ENCODE results near the gene SLC12A8. TPM values are rescaled to one million over a fixed set of nuclear protein-coding genes. Genes with fewer than 3 reads are reported as not detected.

SLC12A8 gene
- polyA plus RNA-seq, 1 of the 3 experiments (the other 2 are of a cell fraction): 7.5 TPM

- no peaks in the 10 kb centered on the region for H4K20me1 ChIP-seq (ENCODE audit: insufficient read depth)
- peak overlapping the region; percentile 2; the same call in 1 of the 2 replicates for H3K4me2 ChIP-seq
- H3K9me2 ChIP-seq: no peaks in the 10 kb centered on the region
- DNase-seq: no peak
- ChIA-PET CTCF (interaction anchor here (0.8 kb wide), 1 partner anchor 190 kb away, joined by 4 read pairs; no protein-coding TSS in a partner anchor), POLR2A (no interaction called here)
- H3K9ac ChIP-seq: no peak overlapping the region; the same call in 1 of the 2 replicates
- H3K4me1 ChIP-seq (ENCODE audit: control insufficient read depth in 1 of 2, insufficient read depth in 2 of 2, low read depth in 1 of 2, low read length in 1 of 2): peaks cover 0 to 6% of the 10 kb centered on the region in 2 experiments; a peak in 2 of 4 replicates
- no peaks in the 10 kb centered on the region for H3K9me3 ChIP-seq
- H3K27ac ChIP-seq (ENCODE audit: low read depth in 2 of 2, low read length in 1 of 2): peak overlapping the region in 1 of 2 experiments; percentile 71; a peak in 3 of 4 replicates
- peak; percentile 29; the same call in 1 of the 2 replicates for TF ChIP-seq JUND (IDR thresholded peaks at IDR 0.05)
- no peak for TF ChIP-seq GABPA (IDR thresholded peaks at IDR 0.05; ENCODE audit: low read depth)
- TF ChIP-seq TCF12 (IDR thresholded peaks at IDR 0.05): peak; percentile 29; the same call in 1 of the 2 replicates
- peak; percentile 42; the same call in 1 of the 2 replicates for TF ChIP-seq FOSL2 (IDR thresholded peaks at IDR 0.05; ENCODE audit: borderline replicate concordance, low read depth)
- no peak overlapping the region for H2AFZ ChIP-seq (ENCODE audit: low read depth)
- no peak overlapping the region for H3K4me3 ChIP-seq (ENCODE audit: low read depth in 2 of 2, low read length in 1 of 2)
- peaks cover 39 to 46% of the 10 kb centered on the region in 2 experiments for H3K36me3 ChIP-seq (replicated peaks in 1 of 2; ENCODE audit: control insufficient read depth in 1 of 2, insufficient read depth in 2 of 2, low read length in 1 of 2)
- H3K27me3 ChIP-seq (ENCODE audit: insufficient read depth): no peaks in the 10 kb centered on the region
- peaks cover 25% of the 10 kb centered on the region for H3F3A ChIP-seq (replicated peaks; ENCODE audit: insufficient read depth)
- peaks cover 18% of the 10 kb centered on the region; the same call in 1 of the 2 replicates for H3K79me2 ChIP-seq (ENCODE audit: insufficient read depth)
- 41% methylated on average over 3 of the region's 3 CpGs for WGBS (ENCODE audit: low lambda C conversion rate)
These were observed 19.3 kb upstream of the SLC12A8 start for GRCh38 chr3:125231895-125232294.

DNA sequence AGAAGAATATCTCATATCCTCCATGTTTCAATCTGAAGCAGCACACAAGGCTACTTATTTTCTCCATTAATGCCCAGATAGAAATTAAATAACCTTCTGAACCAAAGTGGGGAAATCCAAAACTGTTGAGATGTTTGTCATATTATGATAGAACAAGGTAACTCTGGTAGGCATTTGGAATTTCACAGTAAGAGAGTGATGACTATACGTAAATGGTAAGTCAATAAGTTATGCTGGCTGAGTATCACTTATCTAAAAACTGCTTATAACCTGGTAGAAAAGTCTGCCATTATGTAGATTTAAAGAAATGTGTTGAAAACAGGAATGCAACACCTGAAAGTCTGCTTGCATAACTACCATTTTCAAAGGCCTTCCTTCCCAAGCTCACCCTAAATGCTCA, 17.2 kb upstream of the SLC12A8 start:
- Histone ChIP-seq H3K79me2 (ENCODE audit: insufficient read depth) (peaks cover 18% of the 10 kb centered on the region; the same call in 1 of the 2 replicates), H3K36me3 (replicated peaks in 1 of 2; ENCODE audit: control insufficient read depth in 1 of 2, insufficient read depth in 2 of 2, low read length in 1 of 2) (peaks cover 45 to 49% of the 10 kb centered on the region in 2 experiments), H3F3A (replicated peaks; ENCODE audit: insufficient read depth) (peaks cover 25% of the 10 kb centered on the region), H3K9me2 (no peaks in the 10 kb centered on the region), H3K9ac (no peak overlapping the region), H3K9me3 (no peaks in the 10 kb centered on the region), H3K4me3 (ENCODE audit: low read depth in 2 of 2, low read length in 1 of 2) (no peak overlapping the region), H3K27ac (ENCODE audit: low read depth in 2 of 2, low read length in 1 of 2) (no peak overlapping the region), H4K20me1 (ENCODE audit: insufficient read depth) (no peaks in the 10 kb centered on the region), H3K27me3 (ENCODE audit: insufficient read depth) (no peaks in the 10 kb centered on the region), H3K4me1 (ENCODE audit: control insufficient read depth in 1 of 2, insufficient read depth in 2 of 2, low read depth in 1 of 2, low read length in 1 of 2) (peaks cover 0 to 6% of the 10 kb centered on the region in 2 experiments; a peak in 2 of 4 replicates), H3K4me2 (no peak overlapping the region), H2AFZ (ENCODE audit: low read depth) (no peak overlapping the region)
- WGBS (ENCODE audit: low lambda C conversion rate): 100% methylated on average over 1 of the region's 1 CpG
- ChIA-PET CTCF (no interaction called here), POLR2A (no interaction called here)
- DNase-seq: no peak
- TF ChIP-seq, protein P1, sequence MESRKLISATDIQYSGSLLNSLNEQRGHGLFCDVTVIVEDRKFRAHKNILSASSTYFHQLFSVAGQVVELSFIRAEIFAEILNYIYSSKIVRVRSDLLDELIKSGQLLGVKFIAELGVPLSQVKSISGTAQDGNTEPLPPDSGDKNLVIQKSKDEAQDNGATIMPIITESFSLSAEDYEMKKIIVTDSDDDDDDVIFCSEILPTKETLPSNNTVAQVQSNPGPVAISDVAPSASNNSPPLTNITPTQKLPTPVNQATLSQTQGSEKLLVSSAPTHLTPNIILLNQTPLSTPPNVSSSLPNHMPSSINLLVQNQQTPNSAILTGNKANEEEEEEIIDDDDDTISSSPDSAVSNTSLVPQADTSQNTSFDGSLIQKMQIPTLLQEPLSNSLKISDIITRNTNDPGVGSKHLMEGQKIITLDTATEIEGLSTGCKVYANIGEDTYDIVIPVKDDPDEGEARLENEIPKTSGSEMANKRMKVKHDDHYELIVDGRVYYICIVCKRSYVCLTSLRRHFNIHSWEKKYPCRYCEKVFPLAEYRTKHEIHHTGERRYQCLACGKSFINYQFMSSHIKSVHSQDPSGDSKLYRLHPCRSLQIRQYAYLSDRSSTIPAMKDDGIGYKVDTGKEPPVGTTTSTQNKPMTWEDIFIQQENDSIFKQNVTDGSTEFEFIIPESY (IDR thresholded peaks at IDR 0.05; ENCODE audit: borderline replicate concordance, low read depth): no peak
- no peak for TF ChIP-seq MXI1 (IDR thresholded peaks at IDR 0.05; ENCODE audit: low read depth, low read length)
- no peak for TF ChIP-seq GABPA (IDR thresholded peaks at IDR 0.05; ENCODE audit: low read depth)
- TF ChIP-seq RFX5 (IDR thresholded peaks at IDR 0.05; ENCODE audit: low read length): no peak
- no peak for TF ChIP-seq FOSL2 (IDR thresholded peaks at IDR 0.05; ENCODE audit: borderline replicate concordance, low read depth)
- no peak for TF ChIP-seq SMC3 (IDR thresholded peaks at IDR 0.05; ENCODE audit: low read depth, low read length)
- TF ChIP-seq, protein P2, sequence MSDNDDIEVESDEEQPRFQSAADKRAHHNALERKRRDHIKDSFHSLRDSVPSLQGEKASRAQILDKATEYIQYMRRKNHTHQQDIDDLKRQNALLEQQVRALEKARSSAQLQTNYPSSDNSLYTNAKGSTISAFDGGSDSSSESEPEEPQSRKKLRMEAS (IDR thresholded peaks at IDR 0.05; ENCODE audit: low read depth): no peak
- no peak for TF ChIP-seq SIN3A (IDR thresholded peaks at IDR 0.05; ENCODE audit: borderline replicate concordance, low read depth, low read length)
- TF ChIP-seq, protein P3, sequence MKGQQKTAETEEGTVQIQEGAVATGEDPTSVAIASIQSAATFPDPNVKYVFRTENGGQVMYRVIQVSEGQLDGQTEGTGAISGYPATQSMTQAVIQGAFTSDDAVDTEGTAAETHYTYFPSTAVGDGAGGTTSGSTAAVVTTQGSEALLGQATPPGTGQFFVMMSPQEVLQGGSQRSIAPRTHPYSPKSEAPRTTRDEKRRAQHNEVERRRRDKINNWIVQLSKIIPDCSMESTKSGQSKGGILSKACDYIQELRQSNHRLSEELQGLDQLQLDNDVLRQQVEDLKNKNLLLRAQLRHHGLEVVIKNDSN (IDR thresholded peaks at IDR 0.05; ENCODE audit: borderline replicate concordance, low read depth): no peak
- TF ChIP-seq POLR2AphosphoS5 (IDR thresholded peaks at IDR 0.05; ENCODE audit: low read depth, low read length): no peak
- no peak for TF ChIP-seq RXRA (IDR thresholded peaks at IDR 0.05; ENCODE audit: borderline replicate concordance, low read depth)
- TF ChIP-seq EP300 (IDR thresholded peaks at IDR 0.05; ENCODE audit: borderline replicate concordance in 1 of 2, low read depth in 1 of 2, low read length in 1 of 2): no peak
- TF ChIP-seq, protein P4, sequence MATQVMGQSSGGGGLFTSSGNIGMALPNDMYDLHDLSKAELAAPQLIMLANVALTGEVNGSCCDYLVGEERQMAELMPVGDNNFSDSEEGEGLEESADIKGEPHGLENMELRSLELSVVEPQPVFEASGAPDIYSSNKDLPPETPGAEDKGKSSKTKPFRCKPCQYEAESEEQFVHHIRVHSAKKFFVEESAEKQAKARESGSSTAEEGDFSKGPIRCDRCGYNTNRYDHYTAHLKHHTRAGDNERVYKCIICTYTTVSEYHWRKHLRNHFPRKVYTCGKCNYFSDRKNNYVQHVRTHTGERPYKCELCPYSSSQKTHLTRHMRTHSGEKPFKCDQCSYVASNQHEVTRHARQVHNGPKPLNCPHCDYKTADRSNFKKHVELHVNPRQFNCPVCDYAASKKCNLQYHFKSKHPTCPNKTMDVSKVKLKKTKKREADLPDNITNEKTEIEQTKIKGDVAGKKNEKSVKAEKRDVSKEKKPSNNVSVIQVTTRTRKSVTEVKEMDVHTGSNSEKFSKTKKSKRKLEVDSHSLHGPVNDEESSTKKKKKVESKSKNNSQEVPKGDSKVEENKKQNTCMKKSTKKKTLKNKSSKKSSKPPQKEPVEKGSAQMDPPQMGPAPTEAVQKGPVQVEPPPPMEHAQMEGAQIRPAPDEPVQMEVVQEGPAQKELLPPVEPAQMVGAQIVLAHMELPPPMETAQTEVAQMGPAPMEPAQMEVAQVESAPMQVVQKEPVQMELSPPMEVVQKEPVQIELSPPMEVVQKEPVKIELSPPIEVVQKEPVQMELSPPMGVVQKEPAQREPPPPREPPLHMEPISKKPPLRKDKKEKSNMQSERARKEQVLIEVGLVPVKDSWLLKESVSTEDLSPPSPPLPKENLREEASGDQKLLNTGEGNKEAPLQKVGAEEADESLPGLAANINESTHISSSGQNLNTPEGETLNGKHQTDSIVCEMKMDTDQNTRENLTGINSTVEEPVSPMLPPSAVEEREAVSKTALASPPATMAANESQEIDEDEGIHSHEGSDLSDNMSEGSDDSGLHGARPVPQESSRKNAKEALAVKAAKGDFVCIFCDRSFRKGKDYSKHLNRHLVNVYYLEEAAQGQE (IDR thresholded peaks at IDR 0.05; ENCODE audit: low read depth, low read length): no peak
- TF ChIP-seq ELF1 (IDR thresholded peaks at IDR 0.05): no peak
- TF ChIP-seq TCF12 (IDR thresholded peaks at IDR 0.05): no peak
- TF ChIP-seq RAD21 (IDR thresholded peaks at IDR 0.05; ENCODE audit: low read length): no peak
- TF ChIP-seq TEAD4 (IDR thresholded peaks at IDR 0.05; ENCODE audit: borderline replicate concordance, insufficient read depth): no peak

All from SK-N-SH (cell line).